ENCODE results near the gene DNAAF9.

Gene DNAAF9

GRCh38 chr20:3390759-3391425 lies 16.6 kb downstream of the DNAAF9 start:
- H3K4me1 ChIP-seq (ENCODE audit: control insufficient read depth, low read depth, low read length) = no peaks in the 10 kb centered on the region
- no peaks in the 10 kb centered on the region for H3K27me3 ChIP-seq (ENCODE audit: control insufficient read depth, insufficient read depth, low read length)
- H3K9me3 ChIP-seq (ENCODE audit: control insufficient read depth, low read depth, low read length) = peaks cover 4% of the 10 kb centered on the region
- no peak overlapping the region for H3K27ac ChIP-seq (ENCODE audit: low read length)
- no peak overlapping the region for H3K4me3 ChIP-seq (ENCODE audit: low read length)
- H3K9ac ChIP-seq (ENCODE audit: low read length) = no peak overlapping the region
- no peaks in the 10 kb centered on the region for H3K36me3 ChIP-seq (ENCODE audit: control insufficient read depth, low read depth, low read length)

- peaks cover 4% of the 10 kb centered on the region for H3K9me3 ChIP-seq (ENCODE audit: control insufficient read depth, low read depth, low read length)
- H3K4me3 ChIP-seq (ENCODE audit: low read length) = no peak overlapping the region
- H3K27ac ChIP-seq (ENCODE audit: low read length) = no peak overlapping the region
- H3K4me1 ChIP-seq (ENCODE audit: control insufficient read depth, low read depth, low read length) = no peaks in the 10 kb centered on the region
- H3K27me3 ChIP-seq (ENCODE audit: control insufficient read depth, insufficient read depth, low read length) = no peaks in the 10 kb centered on the region
- no peaks in the 10 kb centered on the region for H3K36me3 ChIP-seq (ENCODE audit: control insufficient read depth, low read depth, low read length)
- H3K9ac ChIP-seq (ENCODE audit: low read length) = no peak overlapping the region
Measured at GRCh38 chr20:3383878-3384495, 23.5 kb downstream of the DNAAF9 start.

- Histone ChIP-seq H3K27ac (ENCODE audit: low read length) (no peak overlapping the region), H3K9me3 (ENCODE audit: control insufficient read depth, low read depth, low read length) (peaks cover 4% of the 10 kb centered on the region), H3K4me1 (ENCODE audit: control insufficient read depth, low read depth, low read length) (no peaks in the 10 kb centered on the region), H3K27me3 (ENCODE audit: control insufficient read depth, insufficient read depth, low read length) (no peaks in the 10 kb centered on the region), H3K36me3 (ENCODE audit: control insufficient read depth, low read depth, low read length) (no peaks in the 10 kb centered on the region), H3K4me3 (ENCODE audit: low read length) (no peak overlapping the region), H3K9ac (ENCODE audit: low read length) (no peak overlapping the region)
Measured at GRCh38 chr20:3382836-3383235, 24.6 kb downstream of the DNAAF9 start.

- Histone ChIP-seq H3K36me3 (ENCODE audit: control insufficient read depth, low read depth, low read length) (peaks cover 6% of the 10 kb centered on the region), H3K9ac (ENCODE audit: low read length) (no peak overlapping the region), H3K27me3 (ENCODE audit: control insufficient read depth, insufficient read depth, low read length) (no peaks in the 10 kb centered on the region), H3K9me3 (ENCODE audit: control insufficient read depth, low read depth, low read length) (no peaks in the 10 kb centered on the region), H3K4me1 (ENCODE audit: control insufficient read depth, low read depth, low read length) (no peaks in the 10 kb centered on the region), H3K27ac (ENCODE audit: low read length) (no peak overlapping the region), H3K4me3 (ENCODE audit: low read length) (no peak overlapping the region)
Measured at GRCh38 chr20:3380228-3381070, 27.0 kb downstream of the DNAAF9 start.

GRCh38 chr20:3378138-3378537 lies 29.3 kb downstream of the DNAAF9 start:
- Histone ChIP-seq H3K4me1 (ENCODE audit: control insufficient read depth, low read depth, low read length) (no peaks in the 10 kb centered on the region), H3K27me3 (ENCODE audit: control insufficient read depth, insufficient read depth, low read length) (no peaks in the 10 kb centered on the region), H3K9me3 (ENCODE audit: control insufficient read depth, low read depth, low read length) (no peaks in the 10 kb centered on the region), H3K9ac (ENCODE audit: low read length) (no peak overlapping the region), H3K4me3 (ENCODE audit: low read length) (no peak overlapping the region), H3K27ac (ENCODE audit: low read length) (no peak overlapping the region), H3K36me3 (ENCODE audit: control insufficient read depth, low read depth, low read length) (peaks cover 27% of the 10 kb centered on the region)

- Histone ChIP-seq H3K4me3 (ENCODE audit: low read length) (no peak overlapping the region), H3K27me3 (ENCODE audit: control insufficient read depth, insufficient read depth, low read length) (no peaks in the 10 kb centered on the region), H3K27ac (ENCODE audit: low read length) (no peak overlapping the region), H3K36me3 (ENCODE audit: control insufficient read depth, low read depth, low read length) (peaks cover 31% of the 10 kb centered on the region), H3K4me1 (ENCODE audit: control insufficient read depth, low read depth, low read length) (no peaks in the 10 kb centered on the region), H3K9me3 (ENCODE audit: control insufficient read depth, low read depth, low read length) (no peaks in the 10 kb centered on the region), H3K9ac (ENCODE audit: low read length) (no peak overlapping the region)
Measured at GRCh38 chr20:3377644-3378043, 29.8 kb downstream of the DNAAF9 start.

- no peak overlapping the region for H3K27ac ChIP-seq (ENCODE audit: low read length)
- H3K9me3 ChIP-seq (ENCODE audit: control insufficient read depth, low read depth, low read length) = no peaks in the 10 kb centered on the region
- peaks cover 31% of the 10 kb centered on the region for H3K36me3 ChIP-seq (ENCODE audit: control insufficient read depth, low read depth, low read length)
- H3K27me3 ChIP-seq (ENCODE audit: control insufficient read depth, insufficient read depth, low read length) = no peaks in the 10 kb centered on the region
- no peaks in the 10 kb centered on the region for H3K4me1 ChIP-seq (ENCODE audit: control insufficient read depth, low read depth, low read length)
- H3K9ac ChIP-seq (ENCODE audit: low read length) = no peak overlapping the region
- H3K4me3 ChIP-seq (ENCODE audit: low read length) = no peak overlapping the region
Measured at GRCh38 chr20:3374296-3374695, 33.2 kb downstream of the DNAAF9 start.

- H3K4me1 ChIP-seq (ENCODE audit: control insufficient read depth, low read depth, low read length) = no peaks in the 10 kb centered on the region
- H3K4me3 ChIP-seq (ENCODE audit: low read length) = no peak overlapping the region
- H3K27me3 ChIP-seq (ENCODE audit: control insufficient read depth, insufficient read depth, low read length) = no peaks in the 10 kb centered on the region
- H3K27ac ChIP-seq (ENCODE audit: low read length) = no peak overlapping the region
- no peaks in the 10 kb centered on the region for H3K9me3 ChIP-seq (ENCODE audit: control insufficient read depth, low read depth, low read length)
- H3K36me3 ChIP-seq (ENCODE audit: control insufficient read depth, low read depth, low read length) = peaks cover 31% of the 10 kb centered on the region
- H3K9ac ChIP-seq (ENCODE audit: low read length) = no peak overlapping the region
Measured at GRCh38 chr20:3371754-3372153, 35.7 kb downstream of the DNAAF9 start.

- H3K27me3 ChIP-seq (ENCODE audit: control insufficient read depth, insufficient read depth, low read length) = no peaks in the 10 kb centered on the region
- H3K36me3 ChIP-seq (ENCODE audit: control insufficient read depth, low read depth, low read length) = no peaks in the 10 kb centered on the region
- H3K4me1 ChIP-seq (ENCODE audit: control insufficient read depth, low read depth, low read length) = no peaks in the 10 kb centered on the region
- H3K9me3 ChIP-seq (ENCODE audit: control insufficient read depth, low read depth, low read length) = no peaks in the 10 kb centered on the region
- no peak overlapping the region for H3K27ac ChIP-seq (ENCODE audit: low read length)
- H3K9ac ChIP-seq (ENCODE audit: low read length) = no peak overlapping the region
- H3K4me3 ChIP-seq (ENCODE audit: low read length) = no peak overlapping the region
Measured at GRCh38 chr20:3367089-3367488, 40.4 kb downstream of the DNAAF9 start.

- H3K9me3 ChIP-seq (ENCODE audit: control insufficient read depth, low read depth, low read length) = no peaks in the 10 kb centered on the region
- H3K27me3 ChIP-seq (ENCODE audit: control insufficient read depth, insufficient read depth, low read length) = no peaks in the 10 kb centered on the region
- H3K9ac ChIP-seq (ENCODE audit: low read length) = no peak overlapping the region
- no peaks in the 10 kb centered on the region for H3K36me3 ChIP-seq (ENCODE audit: control insufficient read depth, low read depth, low read length)
- no peak overlapping the region for H3K4me3 ChIP-seq (ENCODE audit: low read length)
- no peak overlapping the region for H3K27ac ChIP-seq (ENCODE audit: low read length)
- no peaks in the 10 kb centered on the region for H3K4me1 ChIP-seq (ENCODE audit: control insufficient read depth, low read depth, low read length)
Measured at GRCh38 chr20:3364323-3365013, 43.0 kb downstream of the DNAAF9 start.

- Histone ChIP-seq H3K4me3 (ENCODE audit: low read length) (no peak overlapping the region), H3K27me3 (ENCODE audit: control insufficient read depth, insufficient read depth, low read length) (no peaks in the 10 kb centered on the region), H3K9ac (ENCODE audit: low read length) (no peak overlapping the region), H3K4me1 (ENCODE audit: control insufficient read depth, low read depth, low read length) (no peaks in the 10 kb centered on the region), H3K36me3 (ENCODE audit: control insufficient read depth, low read depth, low read length) (no peaks in the 10 kb centered on the region), H3K27ac (ENCODE audit: low read length) (no peak overlapping the region), H3K9me3 (ENCODE audit: control insufficient read depth, low read depth, low read length) (no peaks in the 10 kb centered on the region)
Measured at GRCh38 chr20:3360752-3361151, 46.7 kb downstream of the DNAAF9 start.

Measured in iPS-18a (cell line).